DOHH2 (cell line): ENCODE measurements around the gene PIP4K2C.

Source experiments
- EZH2phosphoT487 ChIP-seq: fragments of 200-600 bp; sonication (generic); IDR thresholded peaks from 2 replicates; pipeline ENCODE4 v1.6.1; 2017; ENCODE audit warnings: borderline replicate concordance, mild to moderate bottlenecking, antibody characterized with exemption, low read length, moderate library complexity, mixed read lengths
- TF ChIP-seq, protein P1 (sequence below): fragments of 200-600 bp; sonication (generic); IDR thresholded peaks from one replicate; pipeline ENCODE4 v1.5.1; 2014; ENCODE audit warnings: antibody characterized with exemption, mild to moderate bottlenecking, low read depth, low read length; ENCODE audit not compliant: poor library complexity, severe bottlenecking

DNA sequence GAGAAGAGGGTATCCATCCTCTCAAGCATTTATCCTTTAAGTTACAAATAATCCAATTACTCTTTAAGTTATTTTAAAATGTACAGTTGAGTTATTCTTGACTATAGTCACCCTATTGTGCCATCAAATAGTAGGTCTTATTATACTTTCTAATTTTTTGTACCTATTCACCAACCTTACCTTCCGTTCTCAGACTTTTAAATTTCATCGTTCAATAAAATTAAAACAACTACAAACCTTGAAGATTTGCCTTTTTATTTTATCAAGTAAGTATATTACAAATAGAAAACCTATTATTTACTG lies 43.0 kb upstream of the PIP4K2C start:
- TF ChIP-seq, protein P1, sequence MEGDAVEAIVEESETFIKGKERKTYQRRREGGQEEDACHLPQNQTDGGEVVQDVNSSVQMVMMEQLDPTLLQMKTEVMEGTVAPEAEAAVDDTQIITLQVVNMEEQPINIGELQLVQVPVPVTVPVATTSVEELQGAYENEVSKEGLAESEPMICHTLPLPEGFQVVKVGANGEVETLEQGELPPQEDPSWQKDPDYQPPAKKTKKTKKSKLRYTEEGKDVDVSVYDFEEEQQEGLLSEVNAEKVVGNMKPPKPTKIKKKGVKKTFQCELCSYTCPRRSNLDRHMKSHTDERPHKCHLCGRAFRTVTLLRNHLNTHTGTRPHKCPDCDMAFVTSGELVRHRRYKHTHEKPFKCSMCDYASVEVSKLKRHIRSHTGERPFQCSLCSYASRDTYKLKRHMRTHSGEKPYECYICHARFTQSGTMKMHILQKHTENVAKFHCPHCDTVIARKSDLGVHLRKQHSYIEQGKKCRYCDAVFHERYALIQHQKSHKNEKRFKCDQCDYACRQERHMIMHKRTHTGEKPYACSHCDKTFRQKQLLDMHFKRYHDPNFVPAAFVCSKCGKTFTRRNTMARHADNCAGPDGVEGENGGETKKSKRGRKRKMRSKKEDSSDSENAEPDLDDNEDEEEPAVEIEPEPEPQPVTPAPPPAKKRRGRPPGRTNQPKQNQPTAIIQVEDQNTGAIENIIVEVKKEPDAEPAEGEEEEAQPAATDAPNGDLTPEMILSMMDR, result no peak
- no peak for TF ChIP-seq EZH2phosphoT487
